Endothelial cell of umbilical vein (primary cell): Measurements from ENCODE around the gene ARF6.
"Not testable (repeated sequence)": the region's sequence is repeated elsewhere in the genome, so short reads cannot be mapped to it uniquely, and the experiment has no call there.

Source experiments
- EZH2 ChIP-seq: IDR thresholded peaks from 2 replicates; pipeline ENCODE4 v1.6.1; 2012; ENCODE audit warnings: borderline replicate concordance, low read depth, mild to moderate bottlenecking, moderate library complexity, low read length, inconsistent platforms; ENCODE audit not compliant: severe bottlenecking
- POLR2A ChIP-seq: IDR thresholded peaks from 2 replicates; pipeline ENCODE4 v1.6.1; 2012; ENCODE audit warnings: low read depth, mild to moderate bottlenecking, control low read depth, low read length
- POLR2AphosphoS5 ChIP-seq: IDR thresholded peaks from 2 replicates; pipeline ENCODE4 v1.6.1; 2012; ENCODE audit warnings: low read depth, mild to moderate bottlenecking, control low read depth, low read length, moderate library complexity; ENCODE audit not compliant: insufficient read depth
- TF ChIP-seq, protein P1 (sequence below), 2 donors: IDR thresholded peaks; 1 replicate in 1 of 2; 2 replicates in 1 of 2; pipeline ENCODE4 v1.5.1; 2011; ENCODE audit warnings: low read length in 2 of 2, mild to moderate bottlenecking in 2 of 2, moderate library complexity in 2 of 2, control low read depth in 1 of 2, inconsistent platforms in 1 of 2, low read depth in 1 of 2; ENCODE audit not compliant: insufficient read depth in 1 of 2; ENCODE audit errors: extremely low read depth in 1 of 2
- TF ChIP-seq, protein P2 (sequence below): IDR thresholded peaks from 2 replicates; pipeline ENCODE4 v1.6.1; 2011; ENCODE audit not compliant: insufficient read depth, insufficient read length

DNA sequence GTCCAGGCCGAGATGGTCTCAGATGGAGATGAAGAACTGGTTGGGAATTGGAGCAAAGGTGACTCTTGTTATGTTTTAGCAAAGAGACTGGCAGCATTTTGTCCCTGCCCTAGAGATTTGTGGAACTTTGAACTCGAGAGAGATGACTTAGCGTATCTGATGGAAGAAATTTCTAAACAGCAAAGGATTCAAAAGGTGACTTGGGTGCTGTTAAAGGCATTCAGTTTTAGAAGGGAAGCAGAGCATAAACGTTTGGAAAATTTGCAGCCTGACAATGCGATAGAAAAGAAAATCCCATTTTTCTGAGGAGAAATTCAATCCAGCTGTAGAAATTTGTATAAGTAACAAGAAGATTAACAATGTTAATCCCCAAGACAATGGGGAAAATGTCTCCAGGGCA, 44.0 kb downstream of the ARF6 start:
- TF ChIP-seq, protein P1, sequence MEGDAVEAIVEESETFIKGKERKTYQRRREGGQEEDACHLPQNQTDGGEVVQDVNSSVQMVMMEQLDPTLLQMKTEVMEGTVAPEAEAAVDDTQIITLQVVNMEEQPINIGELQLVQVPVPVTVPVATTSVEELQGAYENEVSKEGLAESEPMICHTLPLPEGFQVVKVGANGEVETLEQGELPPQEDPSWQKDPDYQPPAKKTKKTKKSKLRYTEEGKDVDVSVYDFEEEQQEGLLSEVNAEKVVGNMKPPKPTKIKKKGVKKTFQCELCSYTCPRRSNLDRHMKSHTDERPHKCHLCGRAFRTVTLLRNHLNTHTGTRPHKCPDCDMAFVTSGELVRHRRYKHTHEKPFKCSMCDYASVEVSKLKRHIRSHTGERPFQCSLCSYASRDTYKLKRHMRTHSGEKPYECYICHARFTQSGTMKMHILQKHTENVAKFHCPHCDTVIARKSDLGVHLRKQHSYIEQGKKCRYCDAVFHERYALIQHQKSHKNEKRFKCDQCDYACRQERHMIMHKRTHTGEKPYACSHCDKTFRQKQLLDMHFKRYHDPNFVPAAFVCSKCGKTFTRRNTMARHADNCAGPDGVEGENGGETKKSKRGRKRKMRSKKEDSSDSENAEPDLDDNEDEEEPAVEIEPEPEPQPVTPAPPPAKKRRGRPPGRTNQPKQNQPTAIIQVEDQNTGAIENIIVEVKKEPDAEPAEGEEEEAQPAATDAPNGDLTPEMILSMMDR (IDR thresholded peaks at IDR 0.05; ENCODE audit: extremely low read depth in 1 of 2, insufficient read depth in 1 of 2, low read depth in 1 of 2, low read length in 2 of 2): not testable (repeated sequence)
- TF ChIP-seq EZH2, POLR2A, POLR2AphosphoS5: not testable (repeated sequence)
- TF ChIP-seq, protein P2, sequence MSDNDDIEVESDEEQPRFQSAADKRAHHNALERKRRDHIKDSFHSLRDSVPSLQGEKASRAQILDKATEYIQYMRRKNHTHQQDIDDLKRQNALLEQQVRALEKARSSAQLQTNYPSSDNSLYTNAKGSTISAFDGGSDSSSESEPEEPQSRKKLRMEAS: not testable (repeated sequence)
